HepG2 (cell line): ENCODE data around the gene RBM15B. TPM values are rescaled to one million over a fixed set of nuclear protein-coding genes. Genes with fewer than 3 reads are reported as not detected.

ENCODE experiments used
- AHR ChIP-seq: IDR thresholded peaks from 2 replicates; pipeline ENCODE4 v1.6.1; 2018; ENCODE audit warnings: missing genetic modification reagents, missing compliant biosample characterization
- CHCHD3 ChIP-seq: sonication (generic); formaldehyde crosslinking; IDR thresholded peaks from 2 replicates; pipeline ENCODE4 v1.8.0; 2022; ENCODE audit warnings: mild to moderate bottlenecking, missing genetic modification reagents, moderate library complexity
- FOXK1 ChIP-seq: sonication (generic); formaldehyde crosslinking; IDR thresholded peaks from 2 replicates; pipeline ENCODE4 v1.4.0; 2020; ENCODE audit warnings: low read depth, missing genetic modification reagents, borderline replicate concordance
- GABPB1 ChIP-seq: IDR thresholded peaks from 2 replicates; pipeline ENCODE4 v1.6.1; 2016; ENCODE audit warnings: mild to moderate bottlenecking, missing genetic modification reagents, moderate library complexity, missing compliant biosample characterization
- HNRNPLL ChIP-seq: fragments of 200-400 bp; formaldehyde crosslinking; IDR thresholded peaks from 2 replicates; pipeline ENCODE4 v1.6.1; 2017; ENCODE audit warnings: mild to moderate bottlenecking, low read depth, low read length; ENCODE audit not compliant: poor library complexity, severe bottlenecking
- KDM1A ChIP-seq: IDR thresholded peaks from 2 replicates; pipeline ENCODE4 v1.6.1; 2016; ENCODE audit warnings: missing compliant biosample characterization
- KLF15 ChIP-seq: sonication (generic); formaldehyde crosslinking; IDR thresholded peaks from 2 replicates; pipeline ENCODE4 v1.8.1; 2023; ENCODE audit warnings: borderline replicate concordance, mild to moderate bottlenecking, inconsistent platforms, missing genetic modification reagents, mixed read lengths
- LBX2 ChIP-seq: sonication (generic); formaldehyde crosslinking; IDR thresholded peaks from 2 replicates; pipeline ENCODE4 v1.5.0; 2020; ENCODE audit warnings: missing genetic modification reagents, mild to moderate bottlenecking, borderline replicate concordance
- MAFF ChIP-seq: IDR thresholded peaks from 2 replicates; pipeline ENCODE4 v1.6.1; 2011; ENCODE audit warnings: low read depth, low read length, improper control_type of control experiment
- MEF2D ChIP-seq: sonication (generic); formaldehyde crosslinking; IDR thresholded peaks from 2 replicates; pipeline ENCODE4 v1.5.1; 2020; ENCODE audit warnings: mild to moderate bottlenecking, missing genetic modification reagents
- MZF1 ChIP-seq: sonication (generic); formaldehyde crosslinking; IDR thresholded peaks from 2 replicates; pipeline ENCODE4 v1.8.1; 2023; ENCODE audit warnings: mild to moderate bottlenecking, missing genetic modification reagents, borderline replicate concordance
- RAD21 ChIP-seq: fragments of 450-650 bp; formaldehyde crosslinking; IDR thresholded peaks from 2 replicates; pipeline ENCODE4 v1.5.0; 2020; ENCODE audit warnings: mild to moderate bottlenecking
- RBM39 ChIP-seq: fragments of 200-400 bp; formaldehyde crosslinking; IDR thresholded peaks from one replicate; pipeline ENCODE4 v1.6.1; 2018; ENCODE audit warnings: antibody characterized with exemption, mild to moderate bottlenecking, low read depth, low read length; ENCODE audit not compliant: poor library complexity, severe bottlenecking
- RCOR2 ChIP-seq: IDR thresholded peaks from 2 replicates; pipeline ENCODE4 v1.6.1; 2016; ENCODE audit warnings: missing biosample characterization, missing genetic modification reagents
- RFXAP ChIP-seq: sonication (generic); formaldehyde crosslinking; IDR thresholded peaks from 2 replicates; pipeline ENCODE4 v1.4.0; 2020; ENCODE audit warnings: missing genetic modification reagents, borderline replicate concordance
- SIN3A ChIP-seq: IDR thresholded peaks from 2 replicates; pipeline ENCODE4 v1.6.1; 2011; ENCODE audit warnings: low read depth, mild to moderate bottlenecking, control low read depth, low read length, borderline replicate concordance
- SOX5 ChIP-seq: IDR thresholded peaks from 2 replicates; pipeline ENCODE4 v1.6.1; 2016; ENCODE audit warnings: borderline replicate concordance
- STAG1 ChIP-seq: sonication (generic); formaldehyde crosslinking; IDR thresholded peaks from 2 replicates; pipeline ENCODE4 v1.4.0; 2020; ENCODE audit warnings: missing genetic modification reagents
- ZFAT ChIP-seq: sonication (generic); formaldehyde crosslinking; conservative IDR thresholded peaks from 2 replicates; pipeline ENCODE4 v1.8.1; 2023; ENCODE audit warnings: missing genetic modification reagents, inconsistent platforms
- ZFY ChIP-seq: sonication (generic); formaldehyde crosslinking; IDR thresholded peaks from 2 replicates; pipeline ENCODE4 v1.4.0; 2020; ENCODE audit warnings: missing genetic modification reagents
- ZNF501 ChIP-seq: sonication (generic); formaldehyde crosslinking; IDR thresholded peaks from 2 replicates; pipeline ENCODE4 v1.5.1; 2020; ENCODE audit warnings: mild to moderate bottlenecking, moderate library complexity, missing genetic modification reagents
- ZNF672 ChIP-seq: sonication (generic); formaldehyde crosslinking; IDR thresholded peaks from 2 replicates; pipeline ENCODE4 v1.8.1; 2022; ENCODE audit warnings: missing genetic modification reagents
- ZNF703 ChIP-seq: sonication (generic); formaldehyde crosslinking; IDR thresholded peaks from 2 replicates; pipeline ENCODE4 v1.5.1; 2020; ENCODE audit warnings: missing genetic modification reagents, mild to moderate bottlenecking, moderate library complexity, borderline replicate concordance
- ZNF749 ChIP-seq: sonication (generic); formaldehyde crosslinking; IDR thresholded peaks from 2 replicates; pipeline ENCODE4 v1.8.0; 2022; ENCODE audit warnings: mild to moderate bottlenecking, missing genetic modification reagents, moderate library complexity, borderline replicate concordance
- ZNF772 ChIP-seq: sonication (generic); formaldehyde crosslinking; IDR thresholded peaks from 2 replicates; pipeline ENCODE4 v1.5.0; 2020; ENCODE audit warnings: mild to moderate bottlenecking, missing genetic modification reagents
- ZNF776 ChIP-seq: sonication (generic); formaldehyde crosslinking; IDR thresholded peaks from 2 replicates; pipeline ENCODE4 v1.4.0; 2020; ENCODE audit warnings: mild to moderate bottlenecking, missing genetic modification reagents
- polyA plus RNA-seq, 8 experiments: library from polyadenylated mRNA; depleted of rRNA in 3 of 8; stranded (reverse) in 7 of 8; unstranded in 1 of 8; fragments of >200 nt; fragmentation: Illumina TruSeq in 4 of 8; extraction: Trizol in 4 of 8; gene quantifications; 2 replicates each; pipeline versions ENCODE4 v1.2.1 to v1.2.3, GENCODE V29; 2011 to 2016; ENCODE audit warnings: low read depth in 4 of 8, missing spikeins in 1 of 8, mixed read lengths in 1 of 8; ENCODE audit not compliant: insufficient read depth in 1 of 8
- total RNA-seq, 5 experiments: library from RNA; depleted of rRNA; stranded (reverse); fragments of >200 nt; fragmentation: Illumina TruSeq; extraction: Trizol; gene quantifications; 2 replicates each; pipeline ENCODE4 v1.2.3, GENCODE V29; 2016; ENCODE audit warnings: low read depth in 1 of 5
- TF ChIP-seq, protein P1 (sequence below): sonication (generic); formaldehyde crosslinking; conservative IDR thresholded peaks from 2 replicates; pipeline ENCODE4 v1.8.0; 2022; ENCODE audit warnings: mild to moderate bottlenecking, moderate library complexity, missing genetic modification reagents

Gene RBM15B
- total and polyA plus RNA-seq, 2 of the 13 experiments (the other 11 are each of a cell fraction or from before 2014, with no cell fraction given): 8.2 to 19.3 TPM

GRCh38 chr3:51384726-51385473 lies 6.2 kb upstream of the RBM15B start, which contains the start of gene MANF (continued):
- TF ChIP-seq KLF15 (CRISPR knock-in tag): no peak; the same call in 1 of the 2 replicates
- peak; percentile 97 for TF ChIP-seq GABPB1 (CRISPR knock-in tag)
- TF ChIP-seq ZNF749 (CRISPR knock-in tag): peak; percentile 14
- peak; percentile 68; the same call in 1 of the 2 replicates for TF ChIP-seq FOXK1 (CRISPR knock-in tag)
- no peak for TF ChIP-seq ZNF772
- TF ChIP-seq SOX5: peak; percentile 23; the same call in 1 of the 2 replicates
- no peak for TF ChIP-seq KDM1A (CRISPR knock-in tag)
- peak; percentile 92 for TF ChIP-seq ZNF501 (CRISPR knock-in tag)
- peak; percentile 83; the same call in 1 of the 2 replicates for TF ChIP-seq MEF2D (CRISPR knock-in tag)
- TF ChIP-seq RCOR2 (CRISPR knock-in tag): no peak
- TF ChIP-seq HNRNPLL: peak; percentile 79
- peak; percentile 27; the same call in 1 of the 2 replicates for TF ChIP-seq ZNF776
- TF ChIP-seq RBM39: peak; percentile 75
- no peak for TF ChIP-seq MAFF
- TF ChIP-seq CHCHD3 (CRISPR knock-in tag): 0 out of 2 replicates have a peak, but pooled peaks have one; percentile 24
- no peak for TF ChIP-seq ZNF672 (CRISPR knock-in tag)
- TF ChIP-seq RFXAP (CRISPR knock-in tag): peak; percentile 84
- TF ChIP-seq SIN3A: peak; percentile 60; the same call in 1 of the 2 replicates
- TF ChIP-seq RAD21: peak; percentile 25; the same call in 1 of the 2 replicates
- TF ChIP-seq AHR: no peak; the same call in 1 of the 2 replicates
- TF ChIP-seq STAG1 (CRISPR knock-in tag): no peak
- 0 out of 2 replicates have a peak, but pooled peaks have one; percentile 62 for TF ChIP-seq ZFAT
- 0 out of 2 replicates have a peak, but pooled peaks have one; percentile 37 for TF ChIP-seq MZF1 (CRISPR knock-in tag)
- TF ChIP-seq LBX2 (CRISPR knock-in tag): 0 out of 2 replicates have a peak, but pooled peaks have one; percentile 54
- TF ChIP-seq, protein P1, sequence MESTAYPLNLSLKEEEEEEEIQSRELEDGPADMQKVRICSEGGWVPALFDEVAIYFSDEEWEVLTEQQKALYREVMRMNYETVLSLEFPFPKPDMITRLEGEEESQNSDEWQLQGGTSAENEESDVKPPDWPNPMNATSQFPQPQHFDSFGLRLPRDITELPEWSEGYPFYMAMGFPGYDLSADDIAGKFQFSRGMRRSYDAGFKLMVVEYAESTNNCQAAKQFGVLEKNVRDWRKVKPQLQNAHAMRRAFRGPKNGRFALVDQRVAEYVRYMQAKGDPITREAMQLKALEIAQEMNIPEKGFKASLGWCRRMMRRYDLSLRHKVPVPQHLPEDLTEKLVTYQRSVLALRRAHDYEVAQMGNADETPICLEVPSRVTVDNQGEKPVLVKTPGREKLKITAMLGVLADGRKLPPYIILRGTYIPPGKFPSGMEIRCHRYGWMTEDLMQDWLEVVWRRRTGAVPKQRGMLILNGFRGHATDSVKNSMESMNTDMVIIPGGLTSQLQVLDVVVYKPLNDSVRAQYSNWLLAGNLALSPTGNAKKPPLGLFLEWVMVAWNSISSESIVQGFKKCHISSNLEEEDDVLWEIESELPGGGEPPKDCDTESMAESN (CRISPR knock-in tag): peak; percentile 80
- peak; percentile 89 for TF ChIP-seq ZFY (CRISPR knock-in tag)
- TF ChIP-seq ZNF703: no peak; the same call in 1 of the 2 replicates
